Activated naive CD8-positive, alpha-beta T cell treated with anti-CD3 and anti-CD28 coated beads for 36 hours (primary cell): ENCODE measurements around the gene KAZN. TPM values are rescaled to one million over a fixed set of nuclear protein-coding genes. Genes with fewer than 3 reads are reported as not detected.

Experiments
- DNase-seq: peaks from one replicate; pipeline ENCODE4 v3.0.0; 2021
- H3K27ac Mint-ChIP-seq: one replicate; pipeline ENCODE4 v1.8.0; 2022; ENCODE audit warnings: mild to moderate bottlenecking, moderate library complexity, mixed read lengths
- H3K27me3 Mint-ChIP-seq: one replicate; pipeline ENCODE4 v1.8.0; 2022; ENCODE audit warnings: mild to moderate bottlenecking, mixed read lengths
- H3K36me3 Mint-ChIP-seq: one replicate; pipeline ENCODE4 v1.8.0; 2021; ENCODE audit warnings: mild to moderate bottlenecking, mixed read lengths
- H3K4me1 Mint-ChIP-seq: one replicate; pipeline ENCODE4 v1.8.0; 2021; ENCODE audit warnings: mixed read lengths
- H3K4me3 Mint-ChIP-seq: one replicate; pipeline ENCODE4 v1.8.0; 2022; ENCODE audit warnings: mild to moderate bottlenecking, moderate library complexity, mixed read lengths
- H3K9me3 Mint-ChIP-seq: one replicate; pipeline ENCODE4 v1.8.0; 2022; ENCODE audit warnings: mixed read lengths
- total RNA-seq, 2 experiments: library from RNA; stranded (reverse); gene quantifications; one replicate each; pipeline ENCODE4 v1.2.3, GENCODE V29; 2021

KAZN gene
- total RNA-seq, 2 experiments from 2014 or later: 0.74 to 1.5 TPM

- Mint-ChIP-seq H3K4me3 (no peak overlapping the region), H3K27ac (no peak overlapping the region), H3K4me1 (no peaks in the 10 kb centered on the region), H3K9me3 (no peaks in the 10 kb centered on the region), H3K36me3 (no peaks in the 10 kb centered on the region), H3K27me3 (peaks cover 9% of the 10 kb centered on the region)
- no peak for DNase-seq
Observed at GRCh38 chr1:14733048-14733778, 134.7 kb downstream of the KAZN start.

GRCh38 chr1:14733779-14734140 lies 135.3 kb downstream of the KAZN start:
- H3K36me3 Mint-ChIP-seq: no peaks in the 10 kb centered on the region
- no peaks in the 10 kb centered on the region for H3K4me1 Mint-ChIP-seq
- H3K4me3 Mint-ChIP-seq: no peak overlapping the region
- no peak for DNase-seq
- peaks cover 9% of the 10 kb centered on the region for H3K27me3 Mint-ChIP-seq
- no peak overlapping the region for H3K27ac Mint-ChIP-seq
- H3K9me3 Mint-ChIP-seq: no peaks in the 10 kb centered on the region

- Mint-ChIP-seq H3K4me1 (no peaks in the 10 kb centered on the region), H3K36me3 (no peaks in the 10 kb centered on the region), H3K9me3 (no peaks in the 10 kb centered on the region)
Observed at GRCh38 chr1:14735841-14736240, 137.4 kb downstream of the KAZN start.

GRCh38 chr1:14737561-14738094 lies 139.1 kb downstream of the KAZN start:
- DNase-seq: no peak
- Mint-ChIP-seq H3K27me3 (peaks cover 36% of the 10 kb centered on the region), H3K27ac (no peak overlapping the region), H3K9me3 (no peaks in the 10 kb centered on the region), H3K4me3 (no peak overlapping the region), H3K36me3 (no peaks in the 10 kb centered on the region), H3K4me1 (no peaks in the 10 kb centered on the region)

More at GRCh38 chr1:14735841-14736240, 137.4 kb downstream of the KAZN start:
- Mint-ChIP-seq H3K27me3 (peaks cover 23% of the 10 kb centered on the region), H3K4me3 (no peak overlapping the region), H3K27ac (no peak overlapping the region)
- no peak for DNase-seq

- no peak for DNase-seq
- Mint-ChIP-seq H3K4me1 (no peaks in the 10 kb centered on the region), H3K36me3 (no peaks in the 10 kb centered on the region), H3K27ac (no peak overlapping the region), H3K27me3 (peaks cover 40% of the 10 kb centered on the region), H3K9me3 (no peaks in the 10 kb centered on the region), H3K4me3 (no peak overlapping the region)
Observed at GRCh38 chr1:14738235-14738634, 139.8 kb downstream of the KAZN start.

GRCh38 chr1:14738647-14739046 lies 140.2 kb downstream of the KAZN start:
- Mint-ChIP-seq H3K27me3 (peaks cover 40% of the 10 kb centered on the region), H3K4me1 (no peaks in the 10 kb centered on the region), H3K4me3 (no peak overlapping the region), H3K36me3 (no peaks in the 10 kb centered on the region), H3K27ac (no peak overlapping the region), H3K9me3 (no peaks in the 10 kb centered on the region)
- no peak for DNase-seq

GRCh38 chr1:14739082-14739832 lies 140.8 kb downstream of the KAZN start:
- Mint-ChIP-seq H3K27me3 (peaks cover 40% of the 10 kb centered on the region), H3K4me3 (no peak overlapping the region), H3K36me3 (no peaks in the 10 kb centered on the region), H3K9me3 (no peaks in the 10 kb centered on the region), H3K27ac (no peak overlapping the region), H3K4me1 (no peaks in the 10 kb centered on the region)
- no peak for DNase-seq

- Mint-ChIP-seq H3K9me3 (no peaks in the 10 kb centered on the region), H3K4me3 (no peak overlapping the region), H3K4me1 (no peaks in the 10 kb centered on the region), H3K36me3 (no peaks in the 10 kb centered on the region), H3K27ac (no peak overlapping the region), H3K27me3 (peaks cover 40% of the 10 kb centered on the region)
- no peak for DNase-seq
Observed at GRCh38 chr1:14740016-14740415, 141.5 kb downstream of the KAZN start.

- Mint-ChIP-seq H3K36me3 (no peaks in the 10 kb centered on the region), H3K27ac (no peak overlapping the region), H3K9me3 (no peaks in the 10 kb centered on the region), H3K4me1 (no peaks in the 10 kb centered on the region), H3K4me3 (no peak overlapping the region), H3K27me3 (peaks cover 40% of the 10 kb centered on the region)
- no peak for DNase-seq
Observed at GRCh38 chr1:14741082-14741481, 142.6 kb downstream of the KAZN start.

- H3K4me3 Mint-ChIP-seq: no peak overlapping the region
- no peaks in the 10 kb centered on the region for H3K4me1 Mint-ChIP-seq
- peaks cover 40% of the 10 kb centered on the region for H3K27me3 Mint-ChIP-seq
- no peak for DNase-seq
- no peaks in the 10 kb centered on the region for H3K36me3 Mint-ChIP-seq
- H3K27ac Mint-ChIP-seq: no peak overlapping the region
- H3K9me3 Mint-ChIP-seq: no peaks in the 10 kb centered on the region
Observed at GRCh38 chr1:14741532-14741931, 143.0 kb downstream of the KAZN start.

GRCh38 chr1:14742181-14742980 lies 143.9 kb downstream of the KAZN start:
- Mint-ChIP-seq H3K4me1 (no peaks in the 10 kb centered on the region), H3K27ac (no peak overlapping the region), H3K36me3 (no peaks in the 10 kb centered on the region), H3K4me3 (no peak overlapping the region), H3K9me3 (no peaks in the 10 kb centered on the region), H3K27me3 (peaks cover 31% of the 10 kb centered on the region)
- DNase-seq: no peak

GRCh38 chr1:14743368-14743767 lies 144.9 kb downstream of the KAZN start:
- H3K9me3 Mint-ChIP-seq: no peaks in the 10 kb centered on the region
- no peak for DNase-seq
- H3K4me3 Mint-ChIP-seq: no peak overlapping the region
- no peaks in the 10 kb centered on the region for H3K36me3 Mint-ChIP-seq
- peaks cover 31% of the 10 kb centered on the region for H3K27me3 Mint-ChIP-seq
- no peaks in the 10 kb centered on the region for H3K4me1 Mint-ChIP-seq
- H3K27ac Mint-ChIP-seq: no peak overlapping the region

GRCh38 chr1:14745001-14745720 lies 146.7 kb downstream of the KAZN start:
- Mint-ChIP-seq H3K9me3 (no peaks in the 10 kb centered on the region), H3K27ac (no peak overlapping the region), H3K4me3 (no peak overlapping the region), H3K36me3 (no peaks in the 10 kb centered on the region), H3K27me3 (peaks cover 23% of the 10 kb centered on the region), H3K4me1 (no peaks in the 10 kb centered on the region)
- no peak for DNase-seq

GRCh38 chr1:14745789-14746188 lies 147.3 kb downstream of the KAZN start:
- Mint-ChIP-seq H3K4me3 (no peak overlapping the region), H3K9me3 (no peaks in the 10 kb centered on the region), H3K4me1 (no peaks in the 10 kb centered on the region), H3K27me3 (peaks cover 17% of the 10 kb centered on the region), H3K27ac (no peak overlapping the region), H3K36me3 (no peaks in the 10 kb centered on the region)
- DNase-seq: no peak
